NCI-H2196 (cell line): ENCODE data around the gene AGFG1.

Source experiments
- DNase-seq: peaks from one replicate; lab custom pipeline; 2025; ENCODE audit not compliant: unreplicated experiment; lab: John Stamatoyannopoulos, UW

AGFG1 gene

DNA sequence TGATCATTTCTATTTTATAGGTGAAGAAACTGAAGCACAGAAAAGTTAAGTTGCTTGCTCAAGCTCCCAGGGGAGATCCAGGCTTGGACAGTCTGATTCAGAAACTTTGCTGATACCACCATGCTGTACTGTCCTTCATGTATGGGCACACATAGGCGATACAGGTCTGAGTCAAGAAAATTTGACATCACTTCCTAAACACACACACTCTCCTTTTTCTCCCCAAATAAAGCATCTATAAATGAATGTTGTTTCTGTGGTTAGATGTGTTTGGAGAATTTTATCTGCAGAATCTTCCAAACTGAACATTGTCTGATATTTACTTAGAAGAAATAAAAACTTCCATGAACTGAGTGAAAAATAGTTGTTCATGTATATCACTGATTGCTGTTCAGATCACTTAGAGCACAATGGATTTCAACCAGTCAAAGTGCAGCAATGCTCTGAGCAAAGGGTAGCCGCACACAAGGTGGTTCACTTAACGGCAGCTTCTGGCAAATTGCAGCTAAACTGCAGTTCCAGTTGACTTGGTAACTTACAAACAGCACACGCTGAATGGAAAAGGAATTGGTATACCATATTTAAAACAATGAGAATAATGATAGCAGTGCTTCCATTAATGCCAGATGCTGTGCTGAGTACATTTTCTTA is 10.0 kb upstream of the AGFG1 start:
- no peak for DNase-seq

GRCh38 chr2:227462462-227462951 is 9.4 kb upstream of the AGFG1 start:
- no peak for DNase-seq

DNA sequence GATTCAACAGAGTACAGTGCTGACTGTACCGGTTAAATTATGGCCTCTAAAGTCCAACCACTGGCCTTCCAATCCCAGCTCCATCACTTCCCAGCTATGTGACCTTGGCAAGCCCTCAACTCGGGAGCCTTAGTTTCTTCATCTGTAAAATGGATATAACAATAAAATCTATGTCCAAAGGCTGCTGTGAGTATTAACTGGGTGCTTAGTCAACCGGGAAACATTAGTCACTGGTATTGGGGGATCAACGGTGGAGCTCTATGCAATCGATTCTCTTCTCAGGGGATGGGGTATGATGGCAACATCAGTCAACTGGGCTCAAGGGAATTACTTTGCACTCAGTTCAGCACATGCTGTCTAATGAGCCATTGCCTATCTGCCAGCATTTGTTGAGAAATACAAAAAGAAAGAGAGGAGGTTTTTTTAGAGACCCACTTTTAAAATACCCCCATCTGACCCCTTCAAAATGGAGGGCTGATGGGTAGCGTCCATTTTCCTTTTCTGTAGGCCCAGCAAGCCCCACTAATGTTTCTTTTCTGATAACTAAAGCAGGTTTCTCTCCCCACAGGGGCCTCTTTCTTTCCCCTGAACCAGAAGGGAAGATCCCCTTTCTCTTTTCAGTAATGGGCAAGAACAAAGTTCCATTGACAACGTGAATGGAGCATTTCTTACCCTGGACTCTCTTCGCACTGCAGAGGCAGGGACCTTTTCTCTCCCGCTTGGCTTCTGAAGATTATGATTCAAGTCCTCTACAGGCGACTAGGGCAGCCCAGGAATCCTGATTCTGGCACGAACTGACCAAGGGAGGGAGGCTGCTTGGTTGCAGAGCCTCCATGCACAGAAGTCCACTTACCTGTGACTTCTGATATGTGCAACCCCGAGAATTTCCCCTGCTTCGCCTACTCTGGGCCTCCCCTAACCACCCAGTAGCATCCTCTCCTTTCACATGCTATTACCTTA is 8.7 kb upstream of the AGFG1 start:
- no peak for DNase-seq

GRCh38 chr2:227464361-227464760 is 7.6 kb upstream of the AGFG1 start:
- no peak for DNase-seq

DNA sequence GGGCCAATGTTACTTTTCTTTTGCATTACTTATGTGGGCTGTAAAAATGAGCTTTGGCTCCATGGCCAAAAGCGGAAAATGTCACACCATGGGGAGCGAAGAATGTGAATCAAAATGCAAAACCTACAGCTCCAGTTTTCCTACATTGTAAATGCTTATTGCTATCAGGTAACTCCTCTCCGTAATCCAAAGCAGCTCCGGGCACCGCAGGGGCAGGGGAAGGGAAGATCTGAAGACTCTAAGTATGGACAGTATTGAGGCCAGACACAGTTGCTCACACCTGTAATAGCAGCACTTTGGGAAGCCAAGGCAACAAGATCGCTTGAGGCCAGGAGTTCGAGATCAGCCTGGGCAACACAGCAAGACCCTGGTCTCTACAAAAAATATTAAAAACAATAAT is 7.1 kb upstream of the AGFG1 start:
- no peak for DNase-seq

DNA sequence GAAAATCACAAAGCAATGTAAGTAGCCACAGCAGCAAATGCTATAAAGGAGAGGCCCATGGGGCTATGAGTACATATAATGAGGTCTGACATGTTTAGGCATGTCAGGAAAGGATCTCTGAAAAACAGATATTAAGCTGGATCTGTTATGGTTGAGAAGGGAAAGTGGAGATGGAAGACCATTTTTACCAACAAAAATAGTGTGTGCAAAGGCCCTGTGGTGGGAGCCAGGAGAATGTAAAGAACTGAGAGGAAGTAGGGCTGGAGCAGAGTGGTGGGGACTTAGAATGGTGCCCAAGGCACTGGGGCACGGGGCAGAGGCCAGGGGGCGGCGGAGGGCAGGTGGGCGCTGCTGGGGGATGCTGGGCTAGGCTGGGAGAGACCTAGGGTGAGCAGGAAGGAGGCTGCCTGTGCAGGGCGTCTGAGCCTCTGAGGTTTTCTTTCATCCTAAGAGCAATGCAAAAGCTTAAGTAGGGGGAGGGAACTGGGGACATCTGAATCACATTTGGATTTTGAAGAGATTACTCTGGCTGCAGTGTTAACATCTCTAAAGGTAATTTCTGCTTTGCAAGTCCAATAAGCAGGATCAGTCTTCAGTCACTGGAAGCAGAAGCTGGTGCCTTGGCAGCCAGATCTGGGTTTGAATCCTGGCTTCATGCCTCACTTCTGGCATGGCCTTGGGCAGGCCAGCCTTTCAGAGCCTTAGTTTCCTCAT is 4.9 kb upstream of the AGFG1 start:
- no peak for DNase-seq

GRCh38 chr2:227471412-227471811 is 544 bp upstream of the AGFG1 start:
- DNase-seq: no peak

- peak; percentile 50 for DNase-seq
These were observed 537 bp downstream of the AGFG1 start for GRCh38 chr2:227472265-227473121.

DNA sequence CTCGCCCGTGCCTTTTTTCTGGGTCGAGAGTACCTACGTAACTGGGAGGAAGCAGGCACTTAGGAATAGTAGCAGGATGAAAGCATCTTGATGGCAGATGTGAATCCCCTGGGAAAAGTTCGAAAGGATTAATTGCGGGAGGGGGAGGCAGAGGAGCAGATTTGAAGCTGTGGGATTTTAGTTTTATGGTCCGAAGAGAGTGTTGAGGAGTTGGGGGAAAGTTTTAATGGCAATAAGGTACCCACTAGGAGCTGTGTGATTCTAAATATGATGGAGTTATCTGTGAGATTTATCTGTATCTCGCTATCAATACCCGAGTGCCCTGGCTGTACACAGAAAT is 1.1 kb downstream of the AGFG1 start:
- DNase-seq: no peak

- no peak for DNase-seq
These were observed 1.9 kb downstream of the AGFG1 start for GRCh38 chr2:227473806-227474205.

DNA sequence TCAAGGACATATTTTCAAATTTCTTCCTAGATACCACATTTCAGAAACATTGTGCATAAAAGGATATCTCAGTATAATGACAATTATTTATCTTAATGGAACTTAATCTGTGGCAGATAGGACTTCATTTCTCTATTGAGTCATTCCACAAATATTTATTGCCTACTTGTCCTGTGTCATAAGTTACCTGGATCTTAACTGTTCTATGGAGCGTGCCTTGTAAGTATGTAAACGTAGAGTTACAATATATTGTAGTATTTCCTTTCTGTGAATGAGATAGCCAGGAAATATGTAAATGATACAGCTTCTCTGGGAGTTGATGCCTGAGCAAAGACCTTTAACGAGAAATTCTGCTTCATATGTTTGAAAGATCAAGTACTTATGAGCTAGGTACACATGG is 2.5 kb downstream of the AGFG1 start:
- DNase-seq: no peak

DNA sequence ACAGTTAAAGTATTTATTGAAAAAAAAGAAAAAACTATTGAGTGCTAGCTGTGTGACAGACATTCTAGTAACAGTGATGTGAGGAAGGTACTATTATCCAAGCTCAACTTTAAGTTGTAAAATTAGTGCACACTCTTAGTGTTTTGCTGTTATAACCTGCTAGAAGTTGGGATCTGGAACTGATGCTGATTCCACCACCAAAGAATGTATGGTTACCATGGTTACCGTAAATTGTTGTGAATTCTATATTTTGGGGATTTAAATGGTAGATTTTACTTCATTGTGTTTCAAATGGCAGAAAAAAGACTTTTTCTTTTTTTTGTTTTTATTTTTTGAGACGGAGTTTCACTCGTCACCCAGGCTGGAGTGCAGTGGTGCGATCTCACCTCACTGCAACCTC is 5.3 kb downstream of the AGFG1 start:
- no peak for DNase-seq

- no peak for DNase-seq
These were observed 8.0 kb downstream of the AGFG1 start for GRCh38 chr2:227479865-227480475.

GRCh38 chr2:227480528-227480927 is 8.6 kb downstream of the AGFG1 start:
- DNase-seq: no peak

DNA sequence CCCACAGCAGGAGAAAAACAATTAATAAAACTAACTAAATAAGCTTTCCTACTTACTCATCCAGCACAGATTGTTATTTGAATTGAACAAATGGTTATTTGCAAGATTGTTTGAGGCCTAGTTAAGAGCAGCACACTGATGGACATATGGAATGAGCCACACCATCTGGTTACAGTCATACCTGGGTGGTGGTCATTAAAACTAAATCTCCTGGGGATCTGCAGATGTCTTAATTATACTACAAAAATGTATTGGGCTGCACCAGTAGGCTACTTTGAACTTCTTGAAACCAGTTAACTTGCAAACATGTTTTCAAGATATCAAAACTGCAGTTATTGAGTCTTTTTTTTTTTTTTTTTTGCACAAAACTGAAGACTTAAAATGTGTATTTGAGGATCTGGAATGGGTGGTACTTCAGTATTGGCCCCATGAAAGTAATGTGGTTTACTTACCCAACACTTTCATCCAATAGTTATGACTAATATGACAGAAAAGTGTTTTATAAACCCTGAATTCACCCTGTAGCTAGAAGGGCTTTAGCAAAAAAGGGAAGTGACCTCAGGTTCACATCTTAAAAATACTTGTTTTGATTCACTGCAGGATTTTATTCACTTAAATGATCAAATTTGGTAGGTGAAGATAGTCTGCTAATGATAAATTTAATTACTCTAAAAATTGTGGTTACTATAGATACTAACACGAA is 10.8 kb downstream of the AGFG1 start:
- no peak for DNase-seq

- no peak for DNase-seq
These were observed 13.5 kb downstream of the AGFG1 start for GRCh38 chr2:227485429-227485828.

- DNase-seq: no peak
These were observed 14.7 kb downstream of the AGFG1 start for GRCh38 chr2:227486688-227487087.

GRCh38 chr2:227488045-227488444 is 16.1 kb downstream of the AGFG1 start:
- DNase-seq: no peak

DNA sequence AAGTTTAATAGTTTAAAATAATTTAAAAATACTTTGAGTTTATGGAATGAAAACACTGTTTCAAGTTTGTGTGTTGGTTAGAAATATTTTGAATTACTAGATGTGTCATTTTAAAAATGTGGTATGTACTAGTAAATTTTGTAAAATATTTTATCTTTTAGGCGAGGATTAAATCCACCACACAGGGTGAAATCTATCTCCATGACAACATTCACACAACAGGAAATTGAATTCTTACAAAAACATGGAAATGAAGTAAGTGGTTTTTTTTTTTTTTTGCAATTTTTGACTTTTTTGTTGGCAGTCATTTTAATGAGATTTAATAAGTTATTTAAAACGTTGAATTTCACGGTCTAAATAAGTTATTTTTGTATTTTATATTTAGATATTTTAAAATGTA is 19.4 kb downstream of the AGFG1 start:
- DNase-seq: no peak

GRCh38 chr2:227493524-227493923 is 21.6 kb downstream of the AGFG1 start:
- DNase-seq: no peak
